Neural cell (in vitro differentiated cells): ENCODE results near the gene GTF2I.

ENCODE experiments used
- CTCF ChIP-seq: fragments of 450-650 bp; IDR thresholded peaks from 2 replicates; pipeline ENCODE4 v1.5.1; 2014; ENCODE audit warnings: antibody characterized with exemption, mild to moderate bottlenecking, moderate library complexity; ENCODE audit not compliant: poor library complexity, severe bottlenecking
- EP300 ChIP-seq: fragments of 450-650 bp; conservative IDR thresholded peaks from 2 replicates; pipeline ENCODE4 v1.6.1; 2014; ENCODE audit warnings: antibody characterized with exemption, mild to moderate bottlenecking, moderate library complexity; ENCODE audit not compliant: poor library complexity, severe bottlenecking
- EZH2 ChIP-seq: fragments of 200-600, 300-800 bp; shearing (Covaris generic), sonication (generic); IDR thresholded peaks from 2 replicates; pipeline ENCODE4 v1.6.1; 2014; ENCODE audit warnings: antibody characterized with exemption, low read length, borderline replicate concordance, mild to moderate bottlenecking; ENCODE audit not compliant: insufficient read depth, poor library complexity, severe bottlenecking
- MXI1 ChIP-seq: fragments of 450-650 bp; conservative IDR thresholded peaks from 2 replicates; pipeline ENCODE4 v1.6.1; 2014; ENCODE audit warnings: antibody characterized with exemption, mild to moderate bottlenecking; ENCODE audit not compliant: poor library complexity, severe bottlenecking
- POLR2AphosphoS5 ChIP-seq: IDR thresholded peaks from 2 replicates; pipeline ENCODE4 v1.6.1; 2012
- RAD21 ChIP-seq: fragments of 450-650 bp; conservative IDR thresholded peaks from 2 replicates; pipeline ENCODE4 v1.6.1; 2014; ENCODE audit warnings: antibody characterized with exemption, mild to moderate bottlenecking, moderate library complexity
- REST ChIP-seq: IDR thresholded peaks from 2 replicates; pipeline ENCODE4 v1.6.1; 2012; ENCODE audit warnings: borderline replicate concordance
- SMC3 ChIP-seq: fragments of 450-650 bp; conservative IDR thresholded peaks from 2 replicates; pipeline ENCODE4 v1.6.1; 2014; ENCODE audit warnings: antibody characterized with exemption, mild to moderate bottlenecking, moderate library complexity; ENCODE audit not compliant: poor library complexity
- TAF1 ChIP-seq: IDR thresholded peaks from 2 replicates; pipeline ENCODE4 v1.6.1; 2012; ENCODE audit warnings: low read depth

- TF ChIP-seq SMC3 (no peak), CTCF (peak; percentile 28), RAD21 (no peak), REST (no peak), POLR2AphosphoS5 (no peak), MXI1 (no peak), EZH2 (no peak), EP300 (no peak), TAF1 (no peak)
Measured at GRCh38 chr7:74625446-74625845, 32.1 kb upstream of the GTF2I start.
